Activated CD4-positive, alpha-beta memory T cell treated with anti-CD3 and anti-CD28 coated beads, Interleukin-2, amount 10 ng/mL, durations not matched to agents 7 days and 5 days (primary cell): ENCODE data around the gene GPER1. TPM values are rescaled to one million over a fixed set of nuclear protein-coding genes. Genes with fewer than 3 reads are reported as not detected.

ENCODE experiments used
- CTCF ChIA-PET: fragments of 350-600 bp; sonication (Branson Sonifier 250); formaldehyde crosslinking; loops from one replicate; lab custom pipeline; 2021; ENCODE audit warnings: antibody characterized with exemption, inconsistent platforms; lab: Charles Lee
- POLR2A ChIA-PET: fragments of 350-600 bp; sonication (Branson Sonifier 250); formaldehyde crosslinking; loops from one replicate; lab custom pipeline; 2021; ENCODE audit warnings: antibody characterized with exemption; lab: Charles Lee
- DNase-seq: peaks from one replicate; pipeline ENCODE4 v3.0.0-alpha.2; 2020
- H3K27ac Mint-ChIP-seq: one replicate; pipeline ENCODE4 v1.8.0; 2021; ENCODE audit warnings: mild to moderate bottlenecking, mixed read lengths
- H3K27me3 Mint-ChIP-seq: one replicate; pipeline ENCODE4 v1.8.0; 2021; ENCODE audit warnings: mixed read lengths
- H3K36me3 Mint-ChIP-seq: one replicate; pipeline ENCODE4 v1.8.0; 2021; ENCODE audit warnings: low read depth, mixed read lengths
- H3K4me1 Mint-ChIP-seq: one replicate; pipeline ENCODE4 v1.8.0; 2021; ENCODE audit warnings: mixed read lengths
- H3K4me3 Mint-ChIP-seq: one replicate; pipeline ENCODE4 v1.8.0; 2021; ENCODE audit warnings: mild to moderate bottlenecking, mixed read lengths
- H3K9me3 Mint-ChIP-seq: one replicate; pipeline ENCODE4 v1.8.0; 2021; ENCODE audit warnings: mixed read lengths
- total RNA-seq, 2 experiments: library from RNA; stranded (reverse); gene quantifications; one replicate each; pipeline ENCODE4 v1.2.3, GENCODE V29; 2021

Gene GPER1
- total RNA-seq, 2 experiments from 2014 or later: 0.15 TPM; not detected in 1

- no peak for DNase-seq
- H3K9me3 Mint-ChIP-seq: no peaks in the 10 kb centered on the region
- no peaks in the 10 kb centered on the region for H3K4me1 Mint-ChIP-seq
- no peaks in the 10 kb centered on the region for H3K27me3 Mint-ChIP-seq
- H3K27ac Mint-ChIP-seq: no peak overlapping the region
- CTCF ChIA-PET: interaction anchor here (1.3 to 1.4 kb wide), 2 partner anchors 11 to 59 kb away, joined by 4 to 5 read pairs; no protein-coding TSS in a partner anchor
- H3K4me3 Mint-ChIP-seq: no peak overlapping the region
- peaks cover 4% of the 10 kb centered on the region for H3K36me3 Mint-ChIP-seq
- POLR2A ChIA-PET: no interaction called here
Observed at GRCh38 chr7:1124816-1125602, 37.1 kb downstream of the GPER1 start.

- no peaks in the 10 kb centered on the region for H3K4me1 Mint-ChIP-seq
- ChIA-PET CTCF (interaction anchor here (1.3 to 1.4 kb wide), 2 partner anchors 11 to 60 kb away, joined by 4 to 5 read pairs; no protein-coding TSS in a partner anchor), POLR2A (no interaction called here)
- no peak for DNase-seq
- H3K27ac Mint-ChIP-seq: no peak overlapping the region
- no peaks in the 10 kb centered on the region for H3K9me3 Mint-ChIP-seq
- no peaks in the 10 kb centered on the region for H3K27me3 Mint-ChIP-seq
- peaks cover 4% of the 10 kb centered on the region for H3K36me3 Mint-ChIP-seq
- no peak overlapping the region for H3K4me3 Mint-ChIP-seq
Observed at GRCh38 chr7:1125603-1125969, 37.7 kb downstream of the GPER1 start.

GRCh38 chr7:1127001-1127400 is 39.1 kb downstream of the GPER1 start:
- no peak overlapping the region for H3K27ac Mint-ChIP-seq
- ChIA-PET CTCF (no interaction called here), POLR2A (no interaction called here)
- no peaks in the 10 kb centered on the region for H3K4me1 Mint-ChIP-seq
- H3K9me3 Mint-ChIP-seq: peaks cover 2% of the 10 kb centered on the region
- no peak for DNase-seq
- H3K27me3 Mint-ChIP-seq: no peaks in the 10 kb centered on the region
- H3K4me3 Mint-ChIP-seq: no peak overlapping the region
- peaks cover 4% of the 10 kb centered on the region for H3K36me3 Mint-ChIP-seq

GRCh38 chr7:1129431-1129830 is 41.5 kb downstream of the GPER1 start:
- DNase-seq: no peak
- no peak overlapping the region for H3K4me3 Mint-ChIP-seq
- peaks cover 4% of the 10 kb centered on the region for H3K36me3 Mint-ChIP-seq
- no peak overlapping the region for H3K27ac Mint-ChIP-seq
- ChIA-PET POLR2A (no interaction called here), CTCF (no interaction called here)
- no peaks in the 10 kb centered on the region for H3K27me3 Mint-ChIP-seq
- peaks cover 2% of the 10 kb centered on the region for H3K9me3 Mint-ChIP-seq
- H3K4me1 Mint-ChIP-seq: no peaks in the 10 kb centered on the region

- H3K4me3 Mint-ChIP-seq: no peak overlapping the region
- H3K9me3 Mint-ChIP-seq: peaks cover 2% of the 10 kb centered on the region
- H3K27me3 Mint-ChIP-seq: no peaks in the 10 kb centered on the region
- no peak overlapping the region for H3K27ac Mint-ChIP-seq
- H3K36me3 Mint-ChIP-seq: peaks cover 4% of the 10 kb centered on the region
- CTCF ChIA-PET: no interaction called here
- POLR2A ChIA-PET: no interaction called here
- DNase-seq: no peak
- H3K4me1 Mint-ChIP-seq: no peaks in the 10 kb centered on the region
Observed at GRCh38 chr7:1130021-1130990, 42.4 kb downstream of the GPER1 start.

GRCh38 chr7:1131471-1132265 is 43.8 kb downstream of the GPER1 start:
- POLR2A ChIA-PET: no interaction called here
- Mint-ChIP-seq H3K4me3 (no peak overlapping the region), H3K4me1 (peaks cover 1% of the 10 kb centered on the region), H3K9me3 (peaks cover 2% of the 10 kb centered on the region), H3K27me3 (no peaks in the 10 kb centered on the region), H3K27ac (no peak overlapping the region), H3K36me3 (peaks cover 4% of the 10 kb centered on the region)
- no peak for DNase-seq
- CTCF ChIA-PET: no interaction called here

- CTCF ChIA-PET: no interaction called here
- Mint-ChIP-seq H3K27me3 (no peaks in the 10 kb centered on the region), H3K9me3 (peaks cover 2% of the 10 kb centered on the region), H3K4me3 (no peak overlapping the region), H3K27ac (no peak overlapping the region), H3K4me1 (peaks cover 19% of the 10 kb centered on the region), H3K36me3 (no peaks in the 10 kb centered on the region)
- no peak for DNase-seq
- POLR2A ChIA-PET: no interaction called here
Observed at GRCh38 chr7:1134951-1135350, 47.0 kb downstream of the GPER1 start.

- no peaks in the 10 kb centered on the region for H3K27me3 Mint-ChIP-seq
- no peak for DNase-seq
- H3K4me1 Mint-ChIP-seq: peaks cover 22% of the 10 kb centered on the region
- no peaks in the 10 kb centered on the region for H3K9me3 Mint-ChIP-seq
- no peaks in the 10 kb centered on the region for H3K36me3 Mint-ChIP-seq
- H3K4me3 Mint-ChIP-seq: peak overlapping the region; percentile 84
- ChIA-PET CTCF (interaction anchor here (0.7 to 4.5 kb wide), 8 partner anchors 11 to 143 kb away, joined by 3 to 24 read pairs (median 6); no protein-coding TSS in a partner anchor), POLR2A (interaction anchor here (1.0 to 4.5 kb wide), 4 partner anchors 13 to 324 kb away, joined by 3 to 37 read pairs (median 8); partner anchors contain the start of gene ZFAND2A)
- H3K27ac Mint-ChIP-seq: peak overlapping the region; percentile 65
Observed at GRCh38 chr7:1136841-1137516, 49.1 kb downstream of the GPER1 start.

- H3K4me3 Mint-ChIP-seq: peak overlapping the region; percentile 85
- DNase-seq: no peak
Observed at GRCh38 chr7:1137517-1138167, 49.7 kb downstream of the GPER1 start.

GRCh38 chr7:1140476-1141104 is 52.7 kb downstream of the GPER1 start:
- ChIA-PET POLR2A (interaction anchor here (4.5 kb wide), 1 partner anchor 19 kb away, joined by 37 read pairs; the partner anchor contains the start of gene ZFAND2A), CTCF (interaction anchor here (1.3 to 4.5 kb wide), 2 partner anchors 36 to 147 kb away, joined by 5 to 24 read pairs; no protein-coding TSS in a partner anchor)
- DNase-seq: no peak
- Mint-ChIP-seq H3K27ac (no peak overlapping the region), H3K4me1 (peaks cover 22% of the 10 kb centered on the region), H3K36me3 (no peaks in the 10 kb centered on the region), H3K9me3 (no peaks in the 10 kb centered on the region), H3K4me3 (no peak overlapping the region), H3K27me3 (no peaks in the 10 kb centered on the region)

More at GRCh38 chr7:1137517-1138167, 49.7 kb downstream of the GPER1 start:
- ChIA-PET CTCF (interaction anchor here (0.8 to 4.5 kb wide), 8 partner anchors 19 to 144 kb away, joined by 3 to 24 read pairs (median 6); no protein-coding TSS in a partner anchor), POLR2A (interaction anchor here (0.9 to 4.5 kb wide), 9 partner anchors 12 to 325 kb away, joined by 3 to 37 read pairs (median 4); partner anchors contain the start of genes GET4 and ZFAND2A)
- Mint-ChIP-seq H3K4me1 (peaks cover 22% of the 10 kb centered on the region), H3K27me3 (no peaks in the 10 kb centered on the region), H3K27ac (peak overlapping the region; percentile 65), H3K36me3 (no peaks in the 10 kb centered on the region), H3K9me3 (no peaks in the 10 kb centered on the region)

- ChIA-PET POLR2A (no interaction called here), CTCF (interaction anchor here (1.3 to 2.4 kb wide), 2 partner anchors 10 to 148 kb away, joined by 5 read pairs; no protein-coding TSS in a partner anchor)
- peaks cover 20% of the 10 kb centered on the region for H3K4me1 Mint-ChIP-seq
- H3K36me3 Mint-ChIP-seq: no peaks in the 10 kb centered on the region
- H3K4me3 Mint-ChIP-seq: no peak overlapping the region
- H3K27ac Mint-ChIP-seq: no peak overlapping the region
- H3K9me3 Mint-ChIP-seq: no peaks in the 10 kb centered on the region
- no peaks in the 10 kb centered on the region for H3K27me3 Mint-ChIP-seq
- no peak for DNase-seq
Observed at GRCh38 chr7:1141651-1142050, 53.7 kb downstream of the GPER1 start.
